Endothelial cell of umbilical vein (primary cell): Measurements from ENCODE around the gene TBC1D10B. TPM values are rescaled to one million over a fixed set of nuclear protein-coding genes. Genes with fewer than 3 reads are reported as not detected.

Experiments
- BruUV-seq: library from RNA; stranded (reverse); fragments of 400-500 nt; replicated peaks from 2 replicates; lab custom pipeline; 2021; lab: Mats Ljungman, UMichigan
- CTCF ChIA-PET: fragments of 300-600, 350-600 bp; sonication (Branson Sonifier 250); formaldehyde crosslinking; loops from one replicate; lab custom pipeline; 2021; ENCODE audit warnings: antibody characterized with exemption, inconsistent platforms; lab: Charles Lee
- POLR2A ChIA-PET: fragments of 300-600, 350-600 bp; sonication (Branson Sonifier 250); formaldehyde crosslinking; loops from one replicate; lab custom pipeline; 2021; ENCODE audit warnings: antibody characterized with exemption, inconsistent platforms; lab: Charles Lee
- DNase-seq: peaks from one replicate; pipeline ENCODE4 v3.0.0-alpha.2; 2011; ENCODE audit warnings: low read depth, low spot score
- FAIRE-seq: peaks from 2 replicates; lab custom pipeline; 2011; peaks lifted over from hg19 to GRCh38; lab: Jason Lieb, UNC
- H2AFZ ChIP-seq: 2 replicates; pipeline ENCODE4 v1.6.0; 2012; ENCODE audit warnings: low read depth, low read length, control low read depth, inconsistent platforms
- H3K27ac ChIP-seq: 2 replicates; pipeline ENCODE4 v1.5.1; 2011; ENCODE audit warnings: low read depth, mild to moderate bottlenecking, control low read depth, low read length, moderate library complexity; ENCODE audit not compliant: insufficient read depth
- H3K27me3 ChIP-seq, 2 experiments: 2 replicates each; pipeline versions ENCODE4 v1.6.0 to v1.6.1; 2011; ENCODE audit warnings: low read length in 2 of 2, mixed read lengths in 1 of 2; ENCODE audit not compliant: control insufficient read depth in 2 of 2, insufficient read depth in 2 of 2
- H3K36me3 ChIP-seq, 2 experiments: 2 replicates in 1 of 2; 3 replicates in 1 of 2; pipeline ENCODE4 v1.5.1; 2011; ENCODE audit warnings: low read length in 2 of 2, mild to moderate bottlenecking in 1 of 2, moderate library complexity in 1 of 2; ENCODE audit not compliant: control insufficient read depth in 2 of 2, insufficient read depth in 2 of 2; ENCODE audit errors: extremely low read depth in 1 of 2
- H3K4me1 ChIP-seq: 3 replicates; pipeline ENCODE4 v1.5.1; 2011; ENCODE audit warnings: mild to moderate bottlenecking, low read length; ENCODE audit not compliant: control insufficient read depth, insufficient read depth; ENCODE audit errors: extremely low read depth
- H3K4me2 ChIP-seq: 2 replicates; pipeline ENCODE4 v1.6.1; 2011; ENCODE audit warnings: low read length, control low read depth, mixed read lengths; ENCODE audit not compliant: insufficient read depth
- H3K4me3 ChIP-seq, 3 experiments: fragments of 200-600 bp in 1 of 3; sonication (generic), shearing (Covaris generic) in 1 of 3; replicated peaks in 1 of 3; 2 replicates each; pipeline ENCODE4 v1.5.1; 2011 to 2016; ENCODE audit warnings: control low read depth in 3 of 3, low read length in 3 of 3, mild to moderate bottlenecking in 2 of 3, inconsistent platforms in 1 of 3, low read depth in 1 of 3, moderate library complexity in 1 of 3; ENCODE audit not compliant: insufficient read depth in 1 of 3
- H3K79me2 ChIP-seq: 2 replicates; pipeline ENCODE4 v1.6.0; 2012; ENCODE audit warnings: low read length, inconsistent platforms; ENCODE audit not compliant: control insufficient read depth, insufficient read depth
- H3K9ac ChIP-seq: replicated peaks from 2 replicates; pipeline ENCODE3; 2011; ENCODE audit warnings: low read length, control low read depth; ENCODE audit not compliant: insufficient read depth; ENCODE audit errors: extremely low read depth
- H3K9me1 ChIP-seq: replicated peaks from 3 replicates; pipeline ENCODE4 v1.6.0; 2011; ENCODE audit warnings: mild to moderate bottlenecking, low read length; ENCODE audit not compliant: control insufficient read depth, insufficient read depth; ENCODE audit errors: extremely low read depth
- H3K9me3 ChIP-seq: replicated peaks from 2 replicates; pipeline ENCODE4 v1.5.1; 2012; ENCODE audit warnings: low read length, inconsistent platforms; ENCODE audit not compliant: control insufficient read depth, insufficient read depth
- H4K20me1 ChIP-seq: replicated peaks from 2 replicates; pipeline ENCODE3; 2011; ENCODE audit warnings: mild to moderate bottlenecking, low read length; ENCODE audit not compliant: control insufficient read depth, insufficient read depth; ENCODE audit errors: extremely low read depth
- EZH2 ChIP-seq: IDR thresholded peaks from 2 replicates; pipeline ENCODE4 v1.6.1; 2012; ENCODE audit warnings: borderline replicate concordance, low read depth, mild to moderate bottlenecking, moderate library complexity, low read length, inconsistent platforms; ENCODE audit not compliant: severe bottlenecking
- GATA2 ChIP-seq: IDR thresholded peaks from 2 replicates; pipeline ENCODE4 v1.7.0; 2011; ENCODE audit warnings: low read depth, mild to moderate bottlenecking, moderate library complexity, mixed read lengths, low read length; ENCODE audit not compliant: insufficient read length, insufficient read depth
- JUN ChIP-seq: IDR thresholded peaks from 2 replicates; pipeline ENCODE4 v1.6.1; 2011; ENCODE audit warnings: borderline replicate concordance, low read depth; ENCODE audit not compliant: insufficient read length, insufficient read depth
- MYC ChIP-seq: IDR thresholded peaks from one replicate; pipeline ENCODE4 v1.6.1; 2011; ENCODE audit warnings: mild to moderate bottlenecking, low read depth, low read length
- POLR2AphosphoS5 ChIP-seq: IDR thresholded peaks from 2 replicates; pipeline ENCODE4 v1.6.1; 2012; ENCODE audit warnings: low read depth, mild to moderate bottlenecking, control low read depth, low read length, moderate library complexity; ENCODE audit not compliant: insufficient read depth
- dilution Hi-C: fragments of 300-500 bp; cut with MboI; formaldehyde crosslinking; loops from one replicate; pipeline ENCODE4 v1.15.0; 2019; ENCODE audit warnings: low sequenced_read_pairs; ENCODE audit not compliant: extremely low pct_ligation_motif_present
- intact Hi-C: fragments of 100-400 bp; cut with micrococcal nuclease; formaldehyde crosslinking; loops from one replicate; pipeline ENCODE4 v1.10.0; 2022
- polyA plus RNA-seq, 4 experiments: library from polyadenylated mRNA; depleted of rRNA in 3 of 4; stranded (reverse) in 3 of 4; unstranded in 1 of 4; fragments of >200 nt; gene quantifications; 2 replicates each; pipeline versions ENCODE4 v1.2.1 to v1.2.3, GENCODE V29; 2011 to 2012; ENCODE audit warnings: missing spikeins in 1 of 4
- total RNA-seq: library from RNA; stranded (reverse); gene quantifications from 2 replicates; pipeline ENCODE4 v1.2.3, GENCODE V29; 2021
- TF ChIP-seq, protein P1 (sequence below), 2 donors: IDR thresholded peaks; 1 replicate in 1 of 2; 2 replicates in 1 of 2; pipeline ENCODE4 v1.5.1; 2011; ENCODE audit warnings: low read length in 2 of 2, mild to moderate bottlenecking in 2 of 2, moderate library complexity in 2 of 2, control low read depth in 1 of 2, inconsistent platforms in 1 of 2, low read depth in 1 of 2; ENCODE audit not compliant: insufficient read depth in 1 of 2; ENCODE audit errors: extremely low read depth in 1 of 2
- TF ChIP-seq, protein P2 (sequence below): IDR thresholded peaks from 2 replicates; pipeline ENCODE4 v1.6.1; 2011; ENCODE audit not compliant: insufficient read depth, insufficient read length

The TBC1D10B gene
- total and polyA plus RNA-seq, 2 donors (not counting 3 experiments of a cell fraction or from before 2014, with no cell fraction given) = 37.0 to 63.0 TPM

DNA sequence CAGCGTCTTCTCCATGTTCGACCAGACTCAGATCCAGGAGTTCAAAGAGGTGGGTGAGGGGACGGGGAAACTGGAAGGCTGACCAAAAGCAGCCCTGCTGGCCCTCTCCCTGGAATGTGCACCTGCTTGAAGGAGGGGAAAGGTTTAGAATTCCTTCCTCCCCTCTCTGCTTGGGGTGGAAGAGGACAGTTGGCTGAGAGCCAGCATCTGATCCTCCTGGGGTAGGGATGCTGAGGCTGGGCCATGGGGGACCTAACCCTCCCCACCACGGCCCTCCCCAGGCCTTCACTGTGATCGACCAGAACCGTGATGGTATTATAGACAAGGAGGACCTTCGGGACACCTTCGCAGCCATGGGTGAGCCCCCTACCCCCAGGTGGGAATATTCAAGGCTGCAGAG is 5.6 kb upstream of the TBC1D10B start:
- H2AFZ ChIP-seq = no peak overlapping the region
- no peaks in the 10 kb centered on the region for H3K9me3 ChIP-seq
- dilution Hi-C loops = no loop called here
- H3K4me2 ChIP-seq = no peak overlapping the region
- FAIRE-seq (no peak), DNase-seq (no peak)
- peaks cover 16% of the 10 kb centered on the region for H3K4me1 ChIP-seq
- H3K9ac ChIP-seq = no peak overlapping the region
- no peaks in the 10 kb centered on the region for H3K36me3 ChIP-seq
- BruUV-seq = no TSS peak
- no peaks in the 10 kb centered on the region for H3K79me2 ChIP-seq
- H4K20me1 ChIP-seq = no peaks in the 10 kb centered on the region
- ChIA-PET POLR2A (interaction anchor here (0.7 kb wide), 1 partner anchor 19 kb away, joined by 5 read pairs; no protein-coding TSS in a partner anchor), CTCF (no interaction called here)
- H3K9me1 ChIP-seq = no peaks in the 10 kb centered on the region
- TF ChIP-seq EZH2 (no peak), JUN (no peak), GATA2 (no peak), MYC (no peak), POLR2AphosphoS5 (no peak)
- TF ChIP-seq, protein P1, sequence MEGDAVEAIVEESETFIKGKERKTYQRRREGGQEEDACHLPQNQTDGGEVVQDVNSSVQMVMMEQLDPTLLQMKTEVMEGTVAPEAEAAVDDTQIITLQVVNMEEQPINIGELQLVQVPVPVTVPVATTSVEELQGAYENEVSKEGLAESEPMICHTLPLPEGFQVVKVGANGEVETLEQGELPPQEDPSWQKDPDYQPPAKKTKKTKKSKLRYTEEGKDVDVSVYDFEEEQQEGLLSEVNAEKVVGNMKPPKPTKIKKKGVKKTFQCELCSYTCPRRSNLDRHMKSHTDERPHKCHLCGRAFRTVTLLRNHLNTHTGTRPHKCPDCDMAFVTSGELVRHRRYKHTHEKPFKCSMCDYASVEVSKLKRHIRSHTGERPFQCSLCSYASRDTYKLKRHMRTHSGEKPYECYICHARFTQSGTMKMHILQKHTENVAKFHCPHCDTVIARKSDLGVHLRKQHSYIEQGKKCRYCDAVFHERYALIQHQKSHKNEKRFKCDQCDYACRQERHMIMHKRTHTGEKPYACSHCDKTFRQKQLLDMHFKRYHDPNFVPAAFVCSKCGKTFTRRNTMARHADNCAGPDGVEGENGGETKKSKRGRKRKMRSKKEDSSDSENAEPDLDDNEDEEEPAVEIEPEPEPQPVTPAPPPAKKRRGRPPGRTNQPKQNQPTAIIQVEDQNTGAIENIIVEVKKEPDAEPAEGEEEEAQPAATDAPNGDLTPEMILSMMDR (IDR thresholded peaks at IDR 0.05; ENCODE audit: extremely low read depth in 1 of 2, insufficient read depth in 1 of 2, low read depth in 1 of 2, low read length in 2 of 2) = no peak
- TF ChIP-seq, protein P2, sequence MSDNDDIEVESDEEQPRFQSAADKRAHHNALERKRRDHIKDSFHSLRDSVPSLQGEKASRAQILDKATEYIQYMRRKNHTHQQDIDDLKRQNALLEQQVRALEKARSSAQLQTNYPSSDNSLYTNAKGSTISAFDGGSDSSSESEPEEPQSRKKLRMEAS = no peak
- intact Hi-C loops = no loop called here
- H3K27me3 ChIP-seq = no peaks in the 10 kb centered on the region
- H3K27ac ChIP-seq = no peak overlapping the region
- H3K4me3 ChIP-seq = no peak overlapping the region
